ENCODE data around the gene ITGAL.
"Not testable (repeated sequence)": the region's sequence is repeated elsewhere in the genome, so short reads cannot be mapped to it uniquely, and the experiment has no call there.

ITGAL gene

DNA sequence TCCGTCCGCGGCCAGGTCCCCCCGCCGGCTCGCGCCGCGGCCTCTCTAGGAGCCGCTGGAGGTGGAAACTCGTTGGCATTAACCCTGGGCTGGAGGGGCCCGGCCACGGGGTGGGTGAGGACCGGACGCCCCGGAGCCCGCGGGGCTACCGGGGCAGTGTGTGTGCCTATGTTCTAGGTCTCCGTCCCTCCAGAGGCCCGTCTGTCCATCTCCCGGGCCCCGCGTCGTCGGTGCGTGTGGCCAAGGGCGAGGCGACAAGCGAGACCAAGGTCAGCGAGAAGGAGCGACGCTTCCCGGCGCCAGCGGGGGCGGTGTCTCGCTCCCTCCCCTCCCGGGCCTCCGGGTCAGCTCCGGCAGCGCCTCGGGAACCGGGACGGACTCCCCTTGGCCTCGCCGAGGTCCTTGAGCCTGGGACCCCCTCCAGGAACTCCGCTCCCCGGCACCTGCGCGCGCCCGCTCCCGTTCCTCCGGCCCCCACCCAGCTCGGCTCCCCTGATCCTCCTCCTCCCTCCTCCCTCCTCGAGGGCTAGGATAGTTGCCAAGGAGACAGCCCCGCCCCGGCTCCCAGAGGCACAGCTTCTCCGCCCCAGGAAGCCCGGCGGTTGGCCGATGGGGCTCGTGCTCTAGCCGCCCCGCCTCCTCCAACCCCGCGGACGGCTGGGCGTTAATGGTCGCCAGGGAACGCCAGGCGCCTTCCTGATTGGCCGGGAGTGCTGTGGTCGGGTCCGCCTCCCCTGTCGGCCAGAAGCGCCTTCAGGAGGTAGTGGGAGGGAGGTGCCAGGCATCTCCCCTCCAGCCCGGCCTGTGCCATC lies 54.5 kb downstream of the ITGAL start:
- DNase-seq = peak; percentile 84 to 86

GRCh38 chr16:30527635-30528178 lies 55.2 kb downstream of the ITGAL start:
- peak; percentile 36 to 47 for DNase-seq

DNA sequence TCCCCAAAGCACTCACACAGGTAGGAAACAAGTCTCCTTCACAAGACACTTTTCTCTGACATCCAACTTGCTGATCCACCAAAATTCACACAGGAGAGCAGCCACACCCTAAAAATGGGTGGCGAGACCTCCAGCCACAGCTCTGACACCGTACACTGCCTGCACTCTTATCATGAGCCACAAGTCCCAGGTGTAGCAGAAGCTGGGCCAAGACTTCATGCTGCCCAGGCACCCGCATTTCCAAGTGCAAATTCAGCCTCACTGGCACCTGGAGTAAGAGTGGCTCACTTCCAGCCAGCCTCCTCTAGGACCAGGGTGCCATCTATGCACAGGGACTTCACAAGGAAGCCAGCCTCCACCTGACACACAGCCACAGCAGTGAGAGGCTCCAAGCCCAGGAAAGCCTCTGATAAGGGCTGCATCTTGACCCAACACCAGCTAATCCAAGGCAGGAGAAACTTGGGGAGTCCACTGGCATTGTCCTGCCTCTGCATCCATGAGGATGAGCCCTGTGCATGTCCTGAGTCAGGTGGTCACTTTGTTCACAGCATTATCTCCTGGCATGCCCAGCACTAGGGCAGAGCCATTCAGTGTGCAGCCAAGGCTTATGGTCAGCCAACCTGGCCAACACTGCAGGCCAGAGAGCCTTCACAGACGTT lies 56.4 kb downstream of the ITGAL start:
- DNase-seq = no peak

DNA sequence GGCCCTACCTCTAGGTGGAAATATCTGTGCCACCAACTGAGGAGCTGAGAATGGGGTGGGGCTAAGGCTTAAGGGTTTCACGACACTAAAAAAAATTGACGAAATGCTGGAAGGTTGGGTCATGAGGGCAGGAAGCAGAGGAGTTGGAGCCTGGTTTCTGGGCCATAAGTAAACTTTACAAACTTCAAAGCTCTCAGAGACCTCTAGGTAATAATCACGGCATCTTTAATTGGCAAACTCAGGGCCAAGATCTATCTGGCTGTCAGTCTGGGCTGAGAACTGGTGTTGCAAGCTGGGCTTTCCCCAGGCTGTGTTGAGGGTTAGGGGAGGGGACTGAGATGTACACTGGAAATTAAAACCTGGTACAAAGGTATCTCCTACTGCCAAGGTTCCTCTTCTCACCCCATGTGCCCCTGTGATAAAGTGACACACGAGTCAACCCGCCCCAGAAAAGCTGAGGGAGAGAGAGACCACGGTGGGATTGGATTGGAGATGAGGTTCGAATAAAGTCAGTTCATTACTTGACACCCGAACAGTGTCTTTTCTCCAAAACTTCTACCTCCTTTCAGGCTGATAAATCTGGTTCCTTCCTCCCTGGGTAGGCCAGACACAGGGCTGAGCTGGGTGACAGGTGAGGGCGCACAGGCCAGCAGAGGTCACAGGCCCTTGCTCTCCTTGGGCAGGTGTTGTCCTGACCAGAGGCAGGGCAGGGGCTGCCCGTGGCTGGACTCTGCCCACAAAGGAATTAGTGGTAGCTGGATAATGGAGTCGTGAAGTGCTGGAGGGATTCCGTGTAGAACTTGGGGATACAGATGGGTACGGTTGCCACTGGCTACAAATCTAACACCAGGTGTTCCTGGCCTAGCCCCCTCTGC lies 57.9 kb downstream of the ITGAL start:
- no peak for DNase-seq

DNA sequence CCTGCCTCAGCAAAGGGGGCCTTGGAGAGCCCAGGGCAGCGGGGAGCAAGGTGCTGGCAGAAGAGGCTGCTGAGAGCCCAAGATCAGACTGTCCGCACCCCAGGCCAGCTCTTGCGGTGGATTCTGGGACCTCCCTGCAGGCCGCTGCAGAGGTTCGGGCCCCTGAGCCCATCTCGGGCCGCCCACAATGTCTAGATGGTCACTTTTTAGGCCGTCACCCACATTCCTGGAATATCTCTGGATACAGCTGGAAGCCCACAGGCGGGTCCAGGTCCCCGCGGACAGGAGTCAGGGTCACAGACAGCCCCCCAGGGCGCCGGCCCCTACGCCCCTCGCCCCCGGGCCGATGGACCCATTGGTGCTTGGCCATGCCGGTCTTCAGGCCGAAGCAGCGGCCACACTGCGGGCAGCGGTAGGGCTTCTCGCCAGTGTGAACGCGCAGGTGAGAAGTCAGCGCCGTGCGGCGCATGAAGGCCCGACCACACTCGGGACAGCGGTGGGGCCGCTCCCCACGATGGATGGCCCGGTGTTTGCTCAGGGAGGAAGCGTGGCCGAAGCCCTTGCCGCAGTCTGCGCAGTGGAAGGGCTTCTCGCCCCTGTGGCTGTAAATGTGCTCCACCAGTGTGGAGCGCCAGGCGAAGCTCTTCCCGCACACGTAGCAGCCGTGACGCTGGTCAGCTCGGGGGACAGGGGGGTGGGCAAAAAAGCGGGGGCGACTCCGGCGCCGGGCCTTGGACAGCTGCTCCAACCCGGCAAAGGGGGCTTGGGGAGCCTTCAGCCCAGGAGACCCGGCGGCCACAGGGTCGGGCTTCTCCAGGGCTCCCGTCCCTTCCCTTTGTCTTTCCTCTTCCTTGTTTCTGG lies 60.0 kb downstream of the ITGAL start:
- no peak for DNase-seq

GRCh38 chr16:30533146-30533522 lies 60.6 kb downstream of the ITGAL start:
- DNase-seq = no peak

GRCh38 chr16:30533748-30534367 lies 61.3 kb downstream of the ITGAL start:
- no peak for DNase-seq

GRCh38 chr16:30534368-30535105 lies 62.0 kb downstream of the ITGAL start, which contains the start of gene ZNF747:
ZNF747 (minus strand) TSS chr16:30534858; CDS start chr16:30534679, 179 bp downstream.
- DNase-seq = peak; percentile 37 to 50

DNA sequence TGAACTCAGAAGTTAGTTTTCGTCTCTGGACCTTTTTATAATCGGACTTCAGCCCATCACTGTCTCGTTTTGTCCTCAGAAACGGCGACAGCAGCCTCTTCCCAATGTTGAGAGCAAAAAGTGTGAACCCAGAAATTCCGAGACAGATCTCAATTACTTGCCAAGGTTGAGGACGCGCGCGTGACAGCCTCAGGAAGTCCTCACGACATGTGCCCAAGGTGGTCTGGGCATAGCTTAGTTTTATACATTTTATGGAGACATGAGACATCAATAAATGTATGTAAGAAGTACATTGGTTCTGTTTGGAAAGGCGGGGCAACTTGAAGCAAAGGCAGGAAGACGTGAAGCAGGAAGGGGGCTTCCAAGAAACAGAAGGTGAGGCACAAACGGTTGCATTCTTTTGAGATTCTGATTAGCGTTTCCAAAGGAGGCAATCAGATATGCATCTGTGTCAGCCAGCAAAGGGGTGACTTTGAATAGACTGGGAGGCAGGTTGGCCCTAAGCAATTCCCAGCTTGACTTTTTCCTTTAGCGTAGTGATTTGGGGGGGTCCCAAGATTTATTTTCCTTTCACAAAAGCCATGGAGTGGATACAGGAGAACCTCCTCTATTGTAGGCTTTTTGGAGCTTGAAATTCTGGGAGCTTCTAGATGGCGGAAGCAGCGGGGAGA lies 62.7 kb downstream of the ITGAL start:
- peak in 1 of 2 experiments; percentile 37 for DNase-seq

GRCh38 chr16:30535777-30536190 lies 63.2 kb downstream of the ITGAL start:
- peak in 1 of 2 experiments; percentile 43 for DNase-seq

GRCh38 chr16:30536391-30537024 lies 64.0 kb downstream of the ITGAL start:
- DNase-seq = not testable (repeated sequence)

DNA sequence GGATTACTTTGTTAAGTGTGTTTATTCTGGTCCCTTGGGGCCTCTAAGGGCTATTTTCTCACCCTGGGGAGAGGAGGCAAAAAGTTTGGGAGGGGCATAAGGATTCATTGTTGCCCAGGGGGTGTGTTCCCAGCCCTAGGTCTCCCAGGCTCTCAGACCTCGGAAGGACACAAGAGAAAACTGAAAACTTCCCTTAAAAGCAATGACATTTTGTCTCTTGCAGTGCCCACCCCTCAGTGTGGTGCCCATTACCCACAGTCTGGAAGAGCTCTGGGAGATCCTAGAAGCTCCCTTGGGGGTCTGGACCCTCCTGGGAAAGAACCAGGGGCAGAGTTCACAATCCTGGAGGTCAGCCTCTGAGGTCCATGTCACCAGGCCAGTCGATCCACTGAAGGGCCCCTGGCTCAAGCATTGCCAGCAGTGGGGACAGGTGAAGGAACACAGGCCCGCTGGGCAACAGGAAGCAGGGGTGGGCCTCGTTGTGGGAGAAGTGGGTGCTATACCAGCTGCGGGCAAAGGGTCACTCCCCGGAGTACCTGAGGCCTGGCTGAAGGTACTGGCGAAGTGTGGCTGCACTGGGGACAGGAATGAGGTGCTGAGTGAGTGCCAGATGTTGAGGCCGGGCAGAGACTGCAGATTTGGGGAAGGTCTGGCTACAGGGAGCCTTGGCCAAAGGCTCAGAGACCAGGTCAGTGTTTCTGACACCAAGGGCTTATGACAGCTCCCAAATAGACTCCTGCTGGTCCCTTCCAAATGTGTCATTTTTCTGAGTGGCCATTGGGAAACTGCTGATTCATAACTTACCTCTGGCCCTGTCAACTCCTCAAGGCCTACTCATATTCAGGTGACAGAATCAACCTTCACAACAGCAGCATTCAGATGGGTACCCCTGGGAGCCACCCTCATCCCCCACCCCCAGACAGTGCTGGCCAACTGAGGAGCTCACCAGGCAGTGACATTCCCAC lies 66.7 kb downstream of the ITGAL start:
- DNase-seq = no peak

DNA sequence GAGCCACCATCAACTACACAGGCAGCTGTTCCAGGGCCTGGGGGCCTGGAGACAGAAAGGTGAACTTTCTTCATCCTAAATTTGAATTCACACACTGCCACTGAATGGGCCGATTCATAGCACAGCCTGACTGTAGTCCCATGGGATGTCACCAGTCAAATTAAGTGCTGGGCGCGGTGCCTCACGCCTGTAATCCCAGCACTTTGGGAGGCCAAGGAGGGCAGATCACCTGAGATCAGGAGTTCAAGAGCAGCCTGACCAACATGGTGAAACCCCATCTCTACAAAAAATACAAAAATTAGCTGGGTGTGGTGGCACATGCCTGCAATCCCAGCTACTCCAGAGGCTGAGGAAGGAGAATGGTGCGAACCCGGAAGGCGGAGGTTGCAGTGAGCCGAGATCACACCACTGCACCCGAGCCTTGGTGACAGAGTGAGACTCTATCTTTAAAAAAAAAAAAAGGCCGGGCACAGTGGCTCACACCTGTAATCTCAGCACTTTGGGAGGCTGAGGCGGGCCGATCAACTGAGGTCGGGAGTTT lies 67.5 kb downstream of the ITGAL start:
- DNase-seq = not testable (repeated sequence)

GRCh38 chr16:30540916-30541464 lies 68.4 kb downstream of the ITGAL start:
- DNase-seq = not testable (repeated sequence)

DNA sequence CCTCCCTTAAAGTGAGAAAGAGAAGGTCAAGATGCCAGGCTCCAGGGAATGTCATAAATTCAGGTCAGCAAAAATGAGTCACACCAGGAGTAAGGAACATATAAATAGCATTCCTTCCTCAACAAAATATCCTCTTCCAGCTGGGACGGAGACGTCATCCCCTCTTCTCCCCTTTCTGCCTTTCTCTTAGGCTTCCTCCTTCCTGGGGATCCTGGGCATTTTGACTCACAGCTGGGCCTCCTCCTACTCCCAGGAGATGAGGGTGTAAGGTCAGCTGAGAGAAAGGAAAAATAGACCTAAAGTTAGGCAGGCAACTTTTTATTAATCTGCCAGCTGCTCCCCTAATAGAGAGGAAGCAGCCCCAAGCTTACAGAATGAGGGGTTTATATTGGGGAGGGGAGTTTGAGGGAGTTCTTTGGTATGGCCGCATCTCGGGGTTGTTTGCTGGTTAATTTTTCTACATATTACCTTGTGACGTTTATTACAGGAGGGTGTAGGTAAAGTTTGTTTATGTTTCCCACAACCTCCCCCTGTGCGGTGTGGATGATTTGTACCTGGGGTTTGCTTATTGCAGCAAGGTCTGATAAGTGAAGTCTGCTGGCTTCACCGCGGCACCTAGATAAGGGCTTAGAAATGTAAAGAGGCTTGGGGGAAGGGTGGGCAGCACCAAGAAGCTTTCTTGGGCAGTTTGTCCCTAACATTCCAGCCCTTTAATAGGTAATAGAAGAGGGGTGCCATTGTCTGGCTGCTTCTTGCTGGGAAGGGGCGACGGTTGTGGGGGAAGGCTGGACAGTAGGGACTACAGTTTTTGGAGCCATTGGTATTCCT lies 69.2 kb downstream of the ITGAL start:
- no peak for DNase-seq

DNA sequence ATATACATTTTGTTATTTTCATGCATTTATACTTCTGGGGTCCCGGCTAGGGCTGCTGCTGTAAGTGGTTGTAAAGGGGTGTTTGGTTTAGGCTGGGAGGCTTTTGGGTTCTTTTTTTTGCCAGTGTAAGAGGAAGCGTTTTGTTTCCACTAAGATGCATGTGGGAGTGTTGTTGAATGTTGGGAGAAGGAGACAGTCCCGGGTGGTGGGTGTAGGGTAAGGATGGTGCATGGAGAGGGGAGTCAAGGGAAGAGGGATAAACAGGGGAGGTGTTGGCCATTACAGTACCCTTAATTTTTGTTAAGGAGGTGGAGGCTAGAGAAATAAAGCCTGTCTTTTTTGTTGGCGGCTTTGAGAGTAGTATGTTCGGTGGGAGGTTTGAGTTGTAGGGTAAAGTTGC lies 70.5 kb downstream of the ITGAL start:
- no peak for DNase-seq

GRCh38 chr16:30546115-30546514 lies 73.6 kb downstream of the ITGAL start:
- DNase-seq = peak in 1 of 2 experiments; percentile 32

Measured in Kasumi-1 (cell line).